GM12878 (cell line): Measurements from ENCODE around the gene RABEP1. TPM values are rescaled to one million over a fixed set of nuclear protein-coding genes. Genes with fewer than 3 reads are reported as not detected.
A peak's percentile ranks its signal among the peaks of the same experiment; 100 is the strongest.

ENCODE experiments used
- ATAC-seq: fragments of 200-7000 bp; cut with Tn5 transposase; 3 replicates; pipeline ENCODE4 v1.9.1; 2020; ENCODE audit warnings: mild to moderate bottlenecking, moderate library complexity
- BruUV-seq: library from RNA; stranded (reverse); fragments of 400-500 nt; replicated peaks from 2 replicates; lab custom pipeline; 2021; lab: Mats Ljungman, UMichigan
- CTCF ChIA-PET: fragments of 300-600 bp; sonication (Branson Sonifier 250); formaldehyde crosslinking; extraction: SDS; loops from one replicate; lab custom pipeline; 2021; ENCODE audit warnings: inconsistent platforms; lab: Yijun Ruan, JAX
- POLR2A ChIA-PET: fragments of 350-600 bp; formaldehyde crosslinking; extraction: SDS; loops from one replicate; lab custom pipeline; 2021; ENCODE audit warnings: inconsistent platforms; lab: Charles Lee
- RAD21 ChIA-PET: fragments of 300-600 bp; sonication (Branson Sonifier 250); formaldehyde crosslinking; loops from one replicate; lab custom pipeline; 2023; ENCODE audit warnings: antibody characterized with exemption; ENCODE audit not compliant: unreplicated experiment; lab: Charles Lee
- SMC1A ChIA-PET: fragments of 300-600 bp; sonication (Branson Sonifier 250); formaldehyde crosslinking; loops from one replicate; lab custom pipeline; 2023; ENCODE audit not compliant: unreplicated experiment, uncharacterized antibody; lab: Charles Lee
- DNase-seq: peaks from one replicate; pipeline ENCODE4 v3.0.0-alpha.2; 2011; ENCODE audit warnings: low read depth, low spot score
- FAIRE-seq: peaks from 3 replicates; lab custom pipeline; 2011; peaks lifted over from hg19 to GRCh38; lab: Jason Lieb, UNC
- H2AFZ ChIP-seq: 2 replicates; pipeline ENCODE4 v1.6.0; 2011; ENCODE audit warnings: low read depth, low read length, control low read depth; ENCODE audit not compliant: control insufficient read depth
- H3K27ac ChIP-seq: 2 replicates; pipeline ENCODE4 v1.5.1; 2011; ENCODE audit warnings: control low read depth; ENCODE audit not compliant: control insufficient read depth, insufficient read depth
- H3K27me3 ChIP-seq, 2 experiments: replicated peaks in 1 of 2; 2 replicates each; pipeline versions ENCODE4 v1.6.0 to v1.6.1; 2011; ENCODE audit warnings: low read length in 1 of 2; ENCODE audit not compliant: control insufficient read depth in 2 of 2, insufficient read depth in 2 of 2
- H3K36me3 ChIP-seq, 2 experiments: 2 replicates each; pipeline ENCODE4 v1.5.1; 2011; ENCODE audit warnings: low read length in 1 of 2; ENCODE audit not compliant: control insufficient read depth in 2 of 2, insufficient read depth in 2 of 2
- H3K4me1 ChIP-seq: 2 replicates; pipeline ENCODE4 v1.6.1; 2011; ENCODE audit warnings: mild to moderate bottlenecking, low read length, moderate library complexity, mixed read lengths; ENCODE audit not compliant: control insufficient read depth, insufficient read depth
- H3K4me2 ChIP-seq: 2 replicates; pipeline ENCODE4 v1.6.0; 2011; ENCODE audit warnings: control low read depth; ENCODE audit not compliant: control insufficient read depth, insufficient read depth
- H3K4me3 ChIP-seq: fragments of 200-600 bp; sonication (generic); 2 replicates; pipeline ENCODE4 v1.5.1; 2016
- H3K79me2 ChIP-seq: 2 replicates; pipeline ENCODE4 v1.6.0; 2011; ENCODE audit warnings: low read length; ENCODE audit not compliant: control insufficient read depth, insufficient read depth
- H3K9ac ChIP-seq: 2 replicates; pipeline ENCODE4 v1.8.0; 2011; ENCODE audit warnings: low read length, control low read depth, mixed read lengths; ENCODE audit not compliant: control insufficient read depth, insufficient read depth
- H3K9me3 ChIP-seq: replicated peaks from 3 replicates; pipeline ENCODE4 v1.5.1; 2011; ENCODE audit warnings: mild to moderate bottlenecking, low read length; ENCODE audit not compliant: control insufficient read depth, insufficient read depth
- H4K20me1 ChIP-seq: 2 replicates; pipeline ENCODE4 v1.6.0; 2011; ENCODE audit not compliant: control insufficient read depth, insufficient read depth
- BACH1 ChIP-seq: fragments of 450-650 bp; IDR thresholded peaks from 2 replicates; pipeline ENCODE4 v1.6.1; 2017; ENCODE audit warnings: mild to moderate bottlenecking, borderline replicate concordance
- BCL11A ChIP-seq: IDR thresholded peaks from 2 replicates; pipeline ENCODE4 v1.6.1; 2011; ENCODE audit warnings: low read depth, low read length
- BMI1 ChIP-seq: fragments of 450-650 bp; IDR thresholded peaks from 2 replicates; pipeline ENCODE4 v1.6.1; 2016; ENCODE audit warnings: mild to moderate bottlenecking, moderate library complexity, borderline replicate concordance
- KAT2A ChIP-seq: conservative IDR thresholded peaks from 2 replicates; pipeline ENCODE4 v1.6.1; 2011; ENCODE audit warnings: low read depth, low read length; ENCODE audit not compliant: control insufficient read depth
- PAX8 ChIP-seq: fragments of 450-650 bp; IDR thresholded peaks from 2 replicates; pipeline ENCODE4 v1.6.1; 2017; ENCODE audit warnings: mild to moderate bottlenecking, moderate library complexity
- RBBP5 ChIP-seq: fragments of 200-600 bp; sonication (generic); conservative IDR thresholded peaks from 2 replicates; pipeline ENCODE4 v1.6.1; 2016
- SUZ12 ChIP-seq: fragments of 200-600 bp; sonication (generic); IDR thresholded peaks from one replicate; pipeline ENCODE4 v1.6.1; 2018; ENCODE audit warnings: antibody characterized with exemption, mild to moderate bottlenecking; ENCODE audit not compliant: unreplicated experiment
- ZNF207 ChIP-seq: fragments of 450-650 bp; IDR thresholded peaks from 2 replicates; pipeline ENCODE4 v1.6.1; 2014; ENCODE audit warnings: antibody characterized with exemption, mild to moderate bottlenecking, borderline replicate concordance
- ZNF24 ChIP-seq: fragments of 450-650 bp; IDR thresholded peaks from 2 replicates; pipeline ENCODE4 v1.6.1; 2017; ENCODE audit warnings: antibody characterized with exemption, mild to moderate bottlenecking
- ZNF622 ChIP-seq: fragments of 450-650 bp; IDR thresholded peaks from 2 replicates; pipeline ENCODE4 v1.6.1; 2017; ENCODE audit warnings: mild to moderate bottlenecking, inconsistent platforms
- WGBS: methylation state at CpG from one replicate; pipeline ENCODE4 v1.1.6; 2016; ENCODE audit warnings: low lambda C conversion rate; ENCODE audit not compliant: insufficient replicate concordance, insufficient coverage; ENCODE audit errors: missing lambda C conversion rate; 5-methylcytosine and 5-hydroxymethylcytosine counted together
- in situ Hi-C: fragments of 300-500 bp; cut with MboI; formaldehyde crosslinking; loops from 9 replicates; pipeline ENCODE4 v1.14.3; 2018; ENCODE audit warnings: mixed read lengths
- intact Hi-C: fragments of 100-400 bp; cut with micrococcal nuclease; formaldehyde crosslinking; loops from one replicate; pipeline ENCODE4 v1.14.2; 2022; ENCODE audit not compliant: unreplicated experiment
- polyA plus RNA-seq, 11 experiments: library from polyadenylated mRNA; depleted of rRNA in 4 of 11; unstranded in 6 of 11; stranded (reverse) in 5 of 11; fragments of >200 nt; fragmentation: Nextera tagmentation in 4 of 11; fragmentation: Illumina TruSeq in 1 of 11; extraction: Ambion mirVana in 4 of 11; extraction: Trizol in 1 of 11; gene quantifications; 1 replicate in 1 of 11; 2 replicates in 10 of 11; pipeline versions ENCODE4 v1.2.1 to v1.2.3, GENCODE V29; 2011 to 2016; ENCODE audit warnings: inconsistent platforms in 2 of 11, missing spikeins in 2 of 11, low read depth in 1 of 11
- total RNA-seq, 4 experiments: library from RNA; depleted of rRNA in 3 of 4; stranded (reverse); fragments of >200 nt in 3 of 4; fragmentation: Illumina TruSeq in 1 of 4; extraction: Trizol in 1 of 4; gene quantifications; 2 replicates each; pipeline versions ENCODE4 v1.2.1 to v1.2.3, GENCODE V29; 2013 to 2021

The RABEP1 gene
- total and polyA plus RNA-seq, 10 of the 15 experiments (the other 5 are each of a cell fraction or from before 2014, with no cell fraction given) = 13.4 to 71.4 (median 59.8) TPM

DNA sequence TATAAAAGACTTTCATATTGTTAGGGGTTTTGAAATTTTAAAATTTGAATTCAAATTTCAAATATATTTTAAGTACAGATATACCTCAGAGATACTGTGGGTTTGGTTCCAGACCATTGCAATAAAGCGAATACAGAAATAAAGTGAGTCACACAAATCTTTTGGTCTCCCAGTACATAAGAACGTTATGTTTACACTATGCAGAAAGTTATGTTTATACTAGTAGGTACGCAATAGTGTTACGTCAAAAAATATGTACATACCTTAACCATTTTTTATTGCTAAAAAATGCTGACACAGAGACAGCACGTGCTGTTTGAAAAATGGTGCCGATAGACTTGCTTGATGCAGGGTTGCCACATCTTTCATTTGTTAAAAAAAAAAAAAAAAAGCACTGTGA is 117.7 kb downstream of the RABEP1 start:
- H3K4me1 ChIP-seq = peaks cover 5% of the 10 kb centered on the region; the same call in 1 of the 2 replicates
- H3K9ac ChIP-seq = no peak overlapping the region
- ChIA-PET SMC1A (no interaction called here), RAD21 (no interaction called here), POLR2A (no interaction called here)
- H3K79me2 ChIP-seq = no peaks in the 10 kb centered on the region; the same call in 1 of the 2 replicates
- ATAC-seq (no peak), FAIRE-seq (no peak), DNase-seq (no peak)
- H4K20me1 ChIP-seq = no peaks in the 10 kb centered on the region
- intact Hi-C loops = no loop called here
- H3K4me3 ChIP-seq = no peak overlapping the region
- no peaks in the 10 kb centered on the region; the same call in 2 of the 3 replicates for H3K9me3 ChIP-seq
- no peaks in the 10 kb centered on the region for H3K27me3 ChIP-seq
- no peak overlapping the region for H3K4me2 ChIP-seq
- in situ Hi-C loops = no loop called here
- 86% methylated on average over 6 of the region's 6 CpGs for WGBS
- no TSS peak for BruUV-seq
- H3K36me3 ChIP-seq = peaks cover 9 to 48% of the 10 kb centered on the region in 2 experiments
- H2AFZ ChIP-seq = no peak overlapping the region
- TF ChIP-seq RBBP5 (no peak), ZNF24 (no peak), SUZ12 (no peak), BMI1 (no peak), BCL11A (no peak)
- TF ChIP-seq, all 136 proteins: peak for 0
- H3K27ac ChIP-seq = no peak overlapping the region
- CTCF ChIA-PET = no interaction called here

DNA sequence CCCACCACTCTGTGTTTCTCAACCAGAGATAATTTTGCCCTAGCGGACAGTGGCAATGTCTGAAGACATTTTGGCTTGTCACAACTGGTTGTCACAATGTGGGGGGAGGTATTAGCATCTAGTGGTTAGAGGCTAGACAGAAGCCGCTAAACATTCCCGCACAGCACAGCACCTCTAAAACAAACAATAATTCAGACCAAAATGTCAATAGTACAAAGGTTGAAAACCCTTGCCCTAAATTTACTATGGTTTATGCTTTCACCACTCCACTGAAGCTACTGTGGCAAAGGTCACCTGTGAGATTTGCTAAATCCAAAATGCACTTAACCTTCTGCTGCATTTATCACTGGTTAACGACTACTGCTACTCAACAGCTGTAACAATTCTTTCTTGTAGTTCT is 123.3 kb downstream of the RABEP1 start:
- TF ChIP-seq PAX8 (no peak), KAT2A (no peak), ZNF622 (no peak), ZNF207 (no peak), BACH1 (no peak)
- Histone ChIP-seq H3K79me2 (peaks cover 11% of the 10 kb centered on the region), H3K9ac (no peak overlapping the region), H3K27me3 (no peaks in the 10 kb centered on the region), H3K4me1 (peaks cover 6% of the 10 kb centered on the region), H3K27ac (no peak overlapping the region), H3K4me3 (no peak overlapping the region), H4K20me1 (peaks cover 3% of the 10 kb centered on the region; the same call in 1 of the 2 replicates), H2AFZ (no peak overlapping the region), H3K36me3 (peaks cover 13 to 60% of the 10 kb centered on the region in 2 experiments), H3K4me2 (no peak overlapping the region), H3K9me3 (no peaks in the 10 kb centered on the region)
- ChIA-PET SMC1A (interaction anchor here (0.6 to 1.4 kb wide), 3 partner anchors 12 to 55 kb away, joined by 3 read pairs; no protein-coding TSS in a partner anchor), POLR2A (interaction anchor here (0.5 to 1.0 kb wide), 3 partner anchors 14 to 158 kb away, joined by 3 read pairs; partner anchors contain the start of gene NUP88), CTCF (interaction anchor here (0.7 to 1.5 kb wide), 4 partner anchors 12 to 47 kb away, joined by 3 to 7 read pairs (median 5); partner anchors contain the start of gene C1QBP), RAD21 (no interaction called here)
- DNase-seq = no peak
- no peak for FAIRE-seq
- in situ Hi-C loops (no loop called here), intact Hi-C loops (no loop called here)
- no peak for ATAC-seq
- TSS peak; percentile 4 for BruUV-seq
- 98% methylated on average over 4 of the region's 4 CpGs for WGBS
